Stimulated activated CD4-positive, alpha-beta T cell treated with anti-CD3 and anti-CD28 coated beads, Interleukin-1b, Interleukin-23, amount 100 ng/mL, for 1 hour (primary cell): ENCODE data around the gene FNBP1.

ENCODE experiments used
- DNase-seq, 2 donors: peaks; one replicate each; pipeline ENCODE4 v3.0.0-alpha.2; 2020; ENCODE audit warnings: low read depth in 2 of 2

FNBP1 gene

DNA sequence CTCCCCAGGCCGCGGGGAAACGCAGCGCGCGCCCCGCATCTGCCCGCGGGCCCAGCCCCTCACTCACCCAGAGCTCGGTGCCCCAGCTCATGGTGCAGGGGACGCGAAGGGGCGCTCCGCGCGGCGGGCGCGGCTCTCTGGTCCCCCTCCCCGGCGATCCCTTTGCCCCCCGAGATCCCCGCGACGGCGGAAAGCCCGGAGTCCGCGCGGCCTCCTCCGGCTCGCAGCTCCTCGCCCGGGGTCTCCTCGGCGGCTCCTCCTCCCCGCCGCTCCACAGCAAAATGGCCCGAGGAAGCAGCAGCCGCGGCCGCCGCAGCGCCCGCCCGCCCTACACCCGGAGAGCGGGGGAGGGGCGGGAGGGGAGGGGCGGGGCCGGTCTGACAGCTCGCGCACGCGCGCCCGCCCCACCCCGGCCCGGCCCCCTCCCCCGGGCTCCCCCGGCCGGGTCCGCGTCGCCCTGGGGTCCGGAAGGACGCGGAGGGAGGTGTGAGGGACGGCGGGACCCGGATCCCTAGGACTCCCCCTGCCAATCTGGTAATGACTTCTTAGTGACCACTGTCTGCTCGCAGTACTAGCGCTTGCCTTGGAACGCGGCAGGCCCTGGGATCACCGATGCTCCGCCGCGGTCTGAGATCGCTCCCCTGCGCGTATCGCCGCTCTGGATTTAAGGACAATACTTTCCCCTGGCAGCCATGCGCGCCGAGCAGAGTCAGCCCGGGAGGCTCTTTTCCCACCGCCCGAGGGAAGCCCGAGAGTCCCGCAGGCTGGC, at the start of gene FNBP1:
FNBP1 (minus strand) TSS at position 305 of the 769 bp plus-strand sequence; CDS start at position 91, 214 bp downstream.
- peak; percentile 59 to 71 for DNase-seq

DNA sequence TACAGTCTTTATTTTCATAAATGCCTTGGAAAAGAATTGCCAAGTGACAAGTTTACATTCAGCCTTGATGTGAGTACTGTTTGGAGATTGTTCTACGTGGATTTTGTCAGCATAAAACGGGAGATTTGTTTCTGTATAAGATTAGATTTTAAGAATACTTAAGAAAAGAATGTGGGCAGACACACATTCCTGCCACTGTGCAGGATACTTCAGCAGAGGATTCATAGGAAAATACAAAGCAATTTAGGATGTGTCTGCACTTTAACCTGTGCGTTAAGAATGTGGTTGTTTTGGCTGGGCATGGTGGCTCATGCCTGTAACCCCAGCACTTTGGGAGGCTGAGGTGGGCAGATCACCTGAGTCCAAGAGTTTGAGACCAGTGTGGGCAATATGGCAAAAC, 47.9 kb upstream of the FNBP1 start:
- DNase-seq: no peak

DNA sequence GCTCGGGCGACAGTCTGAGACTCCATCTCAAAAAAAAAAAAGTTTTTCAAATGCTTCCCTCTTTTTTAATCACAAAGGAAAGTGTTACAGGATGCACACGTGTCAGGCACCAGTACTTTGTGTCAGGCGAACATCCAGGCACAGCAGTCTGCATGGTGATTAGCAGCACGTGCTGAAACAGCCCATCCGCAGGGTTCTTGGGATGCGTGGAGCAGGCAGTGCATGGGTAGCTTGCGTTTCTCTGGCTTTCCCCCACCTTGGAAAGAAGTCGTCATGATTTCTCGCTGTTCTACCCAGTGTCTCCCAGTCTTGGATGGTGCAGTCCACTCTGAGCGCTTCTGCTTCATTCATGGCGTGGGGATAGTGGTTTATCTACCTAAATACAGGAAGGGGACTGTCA, 46.2 kb upstream of the FNBP1 start:
- DNase-seq: no peak

DNA sequence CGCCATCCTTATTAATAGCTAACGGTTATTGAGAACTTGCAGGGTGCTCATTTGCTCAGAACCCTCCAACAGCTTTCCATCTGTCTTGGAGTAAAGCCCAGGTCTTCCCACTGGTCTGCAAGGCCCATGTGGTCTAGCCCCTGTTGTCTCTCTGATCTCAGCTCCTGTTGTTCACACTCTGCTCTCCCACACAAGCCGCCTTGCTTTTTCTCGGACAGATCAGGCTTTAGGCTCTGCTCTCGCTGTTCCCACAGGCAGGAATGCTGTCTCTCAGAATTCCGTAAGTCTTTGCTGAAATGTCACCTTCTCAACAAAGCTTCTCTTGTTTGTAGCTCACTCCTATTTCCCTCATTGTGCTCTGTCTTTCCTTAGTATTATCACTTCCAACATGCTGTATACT, 45.1 kb upstream of the FNBP1 start:
- no peak for DNase-seq

DNA sequence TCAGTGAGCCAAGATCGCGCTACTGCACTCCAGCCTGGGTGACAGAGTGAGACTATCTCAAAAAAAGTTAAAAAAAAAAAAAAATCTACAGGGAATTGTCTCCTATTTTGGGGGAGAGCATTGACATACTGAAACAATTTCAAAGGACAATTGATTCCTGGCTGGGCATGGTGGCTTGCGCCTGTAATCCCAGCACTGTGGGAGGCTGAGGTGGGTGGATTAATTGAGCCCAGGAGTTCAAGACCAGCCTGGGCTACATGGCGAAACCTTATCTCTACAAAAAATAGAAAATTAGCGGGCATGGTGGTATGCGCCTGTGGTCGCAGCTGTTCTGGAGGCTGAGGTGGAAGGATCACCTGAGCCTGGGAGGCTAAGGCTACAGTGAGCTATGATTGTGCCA, 41.3 kb upstream of the FNBP1 start:
- no peak for DNase-seq

DNA sequence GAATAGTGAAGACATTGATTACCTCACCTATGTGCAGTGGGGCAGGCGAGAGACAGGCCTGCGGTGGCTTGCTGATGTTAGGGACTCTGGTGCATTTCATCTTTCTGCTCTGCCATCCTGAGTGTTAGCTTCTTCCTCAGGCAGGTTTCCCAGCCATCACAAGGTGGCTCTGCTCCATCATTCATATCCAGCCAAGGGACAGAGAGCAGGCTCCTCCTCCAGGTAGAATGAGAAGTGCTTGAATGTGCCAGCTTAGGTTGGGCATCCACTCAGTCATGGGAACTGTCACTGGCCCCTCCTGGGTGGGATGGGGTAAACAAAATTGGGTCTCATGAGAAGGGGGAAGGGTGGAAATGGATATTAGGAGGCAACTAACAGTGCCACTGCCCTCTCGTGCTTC, 35.6 kb upstream of the FNBP1 start:
- DNase-seq: no peak

DNA sequence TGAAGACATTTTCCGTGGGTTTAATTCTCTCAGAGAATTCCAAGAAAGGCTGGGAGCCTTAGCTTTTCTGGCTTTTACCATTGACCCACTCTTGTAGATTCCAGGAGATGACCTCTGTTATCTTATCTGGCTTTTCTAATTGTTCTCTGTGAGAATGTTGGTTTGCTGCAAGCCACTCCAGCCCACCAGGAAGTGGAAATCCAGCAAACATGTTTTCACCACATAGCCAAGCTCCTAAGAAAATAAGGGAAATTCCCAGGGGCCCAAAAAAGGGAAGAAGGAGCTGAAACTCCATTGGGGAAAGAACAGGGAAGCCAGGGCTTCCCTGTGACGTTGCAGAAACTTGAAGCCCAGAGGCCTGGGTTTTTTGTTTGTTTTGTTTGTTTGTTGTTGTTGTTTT, 30.4 kb upstream of the FNBP1 start:
- no peak for DNase-seq

DNA sequence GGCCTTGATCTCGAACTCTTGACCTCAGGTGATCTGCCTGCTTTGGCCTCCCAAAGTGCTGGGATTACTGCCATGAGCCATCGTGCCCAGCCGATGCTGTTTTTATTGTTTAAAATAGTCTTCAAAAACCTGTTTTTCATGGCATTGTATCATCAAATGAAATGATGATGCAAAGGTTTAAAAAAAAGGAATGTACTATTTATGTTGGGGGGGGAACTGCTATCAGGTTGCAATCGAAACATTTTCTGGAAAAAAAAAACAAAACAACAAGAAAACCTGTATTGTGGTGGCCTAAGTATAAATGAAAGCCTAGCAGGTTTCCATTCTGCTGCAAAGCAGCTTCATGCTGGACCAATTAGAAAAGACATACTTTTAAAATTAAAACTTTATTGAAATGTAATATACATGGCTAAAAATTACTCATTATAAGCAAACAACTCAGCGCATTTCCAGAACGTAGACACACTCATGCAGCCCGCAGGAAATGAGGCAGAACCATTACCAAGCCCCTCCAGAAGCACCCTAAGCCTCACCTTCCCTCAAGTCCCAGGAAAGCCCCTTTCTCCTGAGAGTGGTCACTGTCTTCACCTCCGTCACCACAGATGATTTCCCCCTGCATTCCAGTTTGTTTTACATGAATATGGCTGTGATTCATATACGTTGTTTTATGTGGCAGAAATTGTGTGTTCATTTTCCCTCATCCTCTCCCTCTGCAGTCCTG, 29.7 kb upstream of the FNBP1 start:
- DNase-seq: no peak

DNA sequence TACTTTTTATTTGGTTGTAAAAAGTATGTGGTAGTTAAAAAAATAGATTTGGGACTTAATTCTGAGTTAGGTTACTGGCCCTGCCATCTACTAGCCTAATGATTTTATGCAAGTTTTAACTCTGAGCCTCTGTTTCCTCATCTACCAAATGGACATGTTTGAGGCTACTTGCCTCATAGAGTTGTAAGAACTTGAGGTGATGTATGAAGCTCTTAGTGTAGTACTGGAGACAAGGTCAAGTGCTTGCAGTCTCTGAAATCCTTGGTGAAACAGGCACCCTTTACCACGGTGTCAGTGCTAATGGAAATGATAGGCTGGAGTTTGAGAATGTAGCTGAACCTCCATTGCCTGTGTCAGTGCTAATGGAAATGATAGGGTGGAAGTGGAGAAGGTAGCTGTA, 26.1 kb upstream of the FNBP1 start:
- DNase-seq: no peak

DNA sequence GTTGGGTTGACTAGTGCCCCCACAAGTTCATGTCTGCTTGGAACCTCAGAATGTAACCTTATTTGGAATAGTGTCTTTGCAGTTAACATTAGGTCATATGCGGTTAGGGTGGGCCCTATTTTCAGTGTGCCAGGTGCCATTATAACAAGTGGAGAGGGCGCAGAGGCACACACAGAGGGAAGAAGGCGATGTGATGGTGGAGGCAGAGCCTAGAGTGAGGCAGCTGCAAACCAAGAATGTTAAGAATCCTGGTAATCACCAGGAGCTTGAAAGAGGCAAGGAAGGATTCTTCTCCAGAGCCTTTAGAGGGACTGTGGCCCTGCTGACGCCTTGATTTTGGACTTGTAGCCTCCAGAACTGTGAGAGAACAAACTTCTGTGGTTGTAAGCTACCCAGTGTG, 21.6 kb upstream of the FNBP1 start:
- no peak for DNase-seq

DNA sequence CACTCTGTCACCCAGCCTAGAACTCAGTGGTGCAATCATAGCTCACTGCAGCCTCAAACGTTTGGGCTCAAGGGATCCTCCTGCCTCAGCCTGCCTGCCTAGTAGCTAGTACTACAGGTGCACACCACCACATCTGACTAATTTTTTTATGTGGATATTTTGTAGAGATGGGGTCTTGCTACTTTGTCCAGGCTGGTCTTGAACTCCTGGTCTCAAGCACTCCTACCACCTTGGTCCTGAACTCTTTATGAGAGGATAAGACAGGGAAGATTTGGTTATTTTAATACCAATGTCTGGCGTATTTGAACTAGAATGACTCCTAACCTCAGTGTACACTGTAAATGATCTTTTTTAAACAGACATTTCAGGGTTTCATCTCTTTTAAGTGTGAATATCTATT, 19.8 kb upstream of the FNBP1 start:
- DNase-seq: no peak

DNA sequence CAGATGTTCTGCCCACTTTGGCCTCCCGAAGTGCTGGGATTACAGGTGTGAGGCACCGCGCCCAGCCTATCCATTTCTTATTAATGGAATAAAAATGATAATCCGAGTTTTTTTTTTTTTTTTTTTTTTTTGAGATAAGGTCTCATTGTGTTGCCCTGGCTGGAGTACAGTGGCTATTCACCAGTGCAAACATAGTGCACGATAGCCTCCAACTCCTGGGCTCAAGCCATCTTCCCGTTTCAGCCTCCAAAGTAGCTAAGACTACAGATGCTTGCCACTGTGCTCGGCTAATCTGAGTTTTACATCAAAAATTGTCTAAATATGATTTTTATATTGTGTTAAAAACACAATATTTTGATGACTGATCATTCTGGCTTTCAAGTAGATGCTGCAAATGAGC, 17.3 kb upstream of the FNBP1 start:
- DNase-seq: no peak

DNA sequence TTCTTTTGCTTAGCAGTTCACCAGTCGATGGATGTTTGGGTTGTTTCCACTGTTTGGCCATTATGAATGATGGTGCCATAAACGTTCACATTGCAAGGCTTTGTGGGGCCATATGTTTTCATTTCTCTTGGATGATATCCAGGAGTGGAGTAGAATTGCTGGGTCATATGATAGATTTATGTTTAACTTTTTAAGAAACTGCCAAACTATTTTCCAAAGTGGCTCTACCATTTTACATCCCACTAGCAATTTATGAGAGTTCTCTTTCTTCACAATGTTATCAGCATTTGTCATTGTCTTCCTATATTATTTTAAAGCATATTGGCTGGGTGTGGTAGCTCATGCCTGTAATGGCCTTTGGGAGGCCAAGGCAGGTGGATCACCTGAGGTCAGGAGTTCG, 15.9 kb upstream of the FNBP1 start:
- DNase-seq: no peak

DNA sequence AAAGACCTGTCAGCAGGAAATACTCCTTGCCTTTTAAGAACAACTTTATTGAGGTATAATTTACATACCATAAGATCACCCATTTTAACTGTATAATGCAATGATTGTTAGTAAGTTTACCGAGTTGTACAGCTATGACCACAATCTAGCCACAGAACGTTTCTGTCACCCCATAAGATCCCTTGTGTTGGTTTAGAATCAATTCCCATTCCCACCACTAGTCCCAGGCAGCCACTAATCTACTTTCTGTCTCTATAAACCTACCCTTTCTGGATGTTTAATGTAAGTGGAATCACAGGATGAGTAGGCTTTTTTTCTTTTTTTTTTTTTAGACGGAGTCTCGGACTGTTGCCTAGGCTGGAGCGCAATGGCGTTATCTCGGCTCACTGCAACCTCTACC, 15.2 kb upstream of the FNBP1 start:
- DNase-seq: no peak

DNA sequence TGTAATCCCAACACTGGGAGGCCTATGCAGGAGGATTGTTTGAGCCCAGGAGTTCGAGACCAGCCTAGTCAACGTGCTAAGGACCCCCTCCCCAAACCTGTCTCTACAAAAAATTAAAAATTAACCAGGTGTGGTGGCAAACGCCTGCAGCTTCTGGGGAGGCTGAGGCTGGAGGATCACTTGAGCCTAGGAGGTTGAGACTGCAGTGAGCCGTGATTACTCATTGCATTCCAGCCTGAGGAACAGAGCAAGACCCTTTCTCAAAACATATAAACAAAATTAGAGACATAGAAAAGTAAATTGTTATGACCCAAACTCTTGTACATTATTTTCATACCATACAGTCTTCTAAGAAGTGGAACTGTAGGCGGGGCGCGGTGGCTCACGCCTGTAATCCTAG, 11.8 kb upstream of the FNBP1 start:
- DNase-seq: no peak

DNA sequence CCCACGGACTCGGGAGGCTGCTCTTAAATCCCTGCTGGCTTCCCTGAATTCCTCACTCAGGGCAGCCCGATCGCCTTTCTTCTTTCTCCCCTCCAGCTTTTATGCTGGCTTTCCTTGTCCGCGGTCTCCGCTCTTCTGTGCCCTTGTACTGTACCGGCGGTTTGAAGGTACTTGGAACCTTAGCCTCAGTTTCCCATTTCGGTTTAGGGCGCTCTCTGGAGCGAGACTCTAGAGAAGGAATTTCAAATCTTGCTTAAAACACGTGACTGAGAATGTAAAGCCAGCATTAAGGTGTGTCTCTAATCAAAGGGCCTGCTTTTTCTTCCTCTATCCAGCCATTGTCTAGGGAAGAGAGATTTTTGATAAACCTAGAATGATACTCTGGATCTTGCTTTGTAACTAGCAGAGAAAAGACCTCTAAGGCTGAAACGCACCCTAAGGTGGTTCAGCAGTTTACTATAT, 11.4 kb upstream of the FNBP1 start:
- DNase-seq: no peak

DNA sequence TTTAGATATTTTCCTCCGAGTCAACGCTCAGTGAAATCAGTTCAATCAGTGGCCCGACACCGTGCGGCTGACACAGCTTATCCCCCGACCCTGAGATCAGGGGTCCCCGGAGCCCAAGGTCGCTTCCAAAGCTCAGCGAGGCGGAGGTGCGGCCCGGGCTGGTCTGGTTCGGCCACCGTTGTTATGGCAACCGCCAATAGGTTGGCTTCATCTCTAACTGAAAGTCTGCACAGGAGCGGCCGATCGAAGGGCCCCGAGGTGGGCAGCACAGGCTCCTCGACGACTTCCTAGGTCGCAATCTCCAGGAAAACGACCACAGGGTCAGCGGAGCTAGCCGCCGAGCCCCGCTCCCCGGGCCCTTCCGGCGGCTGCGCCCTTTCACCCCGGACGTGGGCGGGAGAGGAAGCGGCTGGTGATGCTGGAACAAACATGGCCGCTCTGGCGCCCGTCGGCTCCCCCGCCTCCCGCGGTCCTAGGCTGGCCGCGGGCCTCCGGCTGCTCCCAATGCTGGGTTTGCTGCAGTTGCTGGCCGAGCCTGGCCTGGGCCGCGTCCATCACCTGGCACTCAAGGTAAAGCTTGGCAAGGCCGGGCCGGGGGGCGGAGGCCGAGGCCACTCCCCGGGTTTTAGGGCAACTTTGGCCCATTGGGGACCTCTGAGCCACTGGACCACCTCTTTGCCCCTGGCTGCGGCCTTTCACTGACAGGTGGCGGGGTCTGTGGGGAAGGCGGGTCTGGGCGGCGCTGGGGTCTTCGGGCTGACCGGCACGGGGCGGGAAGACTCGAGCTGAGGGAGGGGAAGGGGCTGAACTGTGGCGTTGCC, 10.7 kb upstream of the FNBP1 start, which contains the start of gene GPR107:
GPR107 (plus strand) TSS at position 403 of the 821 bp plus-strand sequence; CDS start at position 430, 27 bp downstream.
- peak in 1 of 2 donors; percentile 61 for DNase-seq

DNA sequence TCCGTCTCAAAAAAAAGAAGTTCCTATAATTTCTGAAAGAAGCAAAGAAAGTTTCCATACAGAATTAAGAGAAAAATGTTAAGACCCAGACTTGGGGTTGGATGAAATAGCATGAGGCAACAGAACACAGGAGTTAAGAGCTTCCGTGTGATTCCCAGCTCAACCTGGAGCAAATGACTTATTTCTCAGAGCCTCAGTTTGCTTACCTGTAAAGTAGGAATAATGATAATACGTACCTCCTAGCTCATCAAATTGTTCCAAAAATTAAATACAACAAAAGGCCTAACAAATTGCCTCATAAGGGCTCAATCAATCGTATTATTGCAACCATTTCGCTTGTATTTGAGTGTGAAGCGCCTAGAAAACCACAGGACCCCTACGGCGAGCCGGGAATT, 10.1 kb upstream of the FNBP1 start:
- DNase-seq: no peak

DNA sequence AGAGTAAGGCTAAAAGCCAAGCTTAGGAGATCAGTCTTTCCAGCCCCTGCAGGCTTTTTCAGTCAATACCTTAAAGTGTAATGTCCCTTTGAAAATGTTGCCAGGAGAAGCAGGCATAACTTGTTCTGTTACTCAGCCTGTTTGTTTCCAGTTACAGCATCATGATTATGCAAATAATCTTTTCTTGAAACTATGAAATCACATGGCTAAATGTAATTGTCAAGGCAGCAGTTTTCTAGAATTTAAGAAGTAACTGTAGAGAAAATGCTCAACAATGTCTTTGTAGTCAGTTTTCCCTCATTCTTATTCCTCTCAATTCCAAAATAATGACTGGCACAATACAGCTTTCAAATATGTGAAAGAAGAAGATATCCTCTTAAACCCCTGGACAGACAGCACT, 8.9 kb upstream of the FNBP1 start:
- no peak for DNase-seq

DNA sequence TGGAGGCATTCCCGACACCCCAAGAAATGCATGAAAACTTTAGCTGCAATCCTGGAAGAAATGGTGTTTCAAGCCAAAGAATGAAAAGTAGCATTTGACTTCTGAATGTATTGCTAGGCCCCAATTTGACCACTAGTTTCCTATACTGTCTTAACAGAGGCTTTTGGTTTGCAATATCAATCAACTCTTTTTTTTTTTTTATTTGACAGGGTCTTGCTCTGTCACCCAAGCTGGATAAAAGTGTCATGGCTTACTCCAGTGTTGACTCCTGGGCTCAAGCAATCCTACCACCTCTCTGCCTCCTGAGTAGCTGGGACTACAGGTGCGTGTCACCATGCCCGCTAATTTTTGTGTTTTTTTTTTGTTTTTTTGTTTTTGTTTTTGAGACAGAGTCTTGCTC, 7.5 kb upstream of the FNBP1 start:
- no peak for DNase-seq

DNA sequence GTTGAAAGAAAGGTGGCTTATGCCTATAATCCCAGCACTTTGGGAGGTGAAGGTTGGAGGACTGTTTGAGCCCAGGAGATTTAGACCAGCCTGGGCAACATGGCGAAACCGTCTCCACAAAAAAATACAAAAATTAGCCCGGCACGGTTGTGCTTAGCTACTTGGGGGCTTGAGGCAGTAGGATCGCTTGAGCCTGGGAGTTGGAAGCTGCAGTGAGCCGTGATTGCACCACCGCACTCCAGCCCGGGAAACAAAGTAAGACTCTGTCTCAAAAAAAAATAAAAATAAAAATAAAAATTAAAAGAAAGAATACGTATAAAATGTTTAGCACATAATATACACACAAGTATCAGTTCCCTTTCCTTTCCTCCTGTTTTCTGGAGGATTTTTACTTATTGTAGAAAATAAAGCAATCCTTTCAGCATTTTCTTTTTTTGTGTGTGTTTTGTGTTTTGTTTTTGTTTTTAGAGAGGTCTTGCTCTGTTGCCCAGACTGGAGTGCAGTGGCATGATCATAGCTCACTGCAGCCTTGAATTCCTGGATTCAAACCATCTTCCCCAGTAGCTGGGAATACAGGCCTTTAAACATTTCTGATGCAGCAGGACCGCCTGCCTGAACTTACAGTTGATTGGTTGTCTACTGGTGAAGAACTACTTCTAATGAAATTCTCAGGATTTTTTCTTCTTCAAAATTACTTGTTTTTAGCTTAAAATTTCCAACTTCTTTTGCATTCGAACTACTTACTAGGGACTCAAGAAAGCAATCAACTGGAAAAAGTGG, 6.6 kb upstream of the FNBP1 start:
- DNase-seq: no peak
